ENCODE results near the gene JUND. TPM values are rescaled to one million over a fixed set of nuclear protein-coding genes. Genes with fewer than 3 reads are reported as not detected.

The JUND gene
- total RNA-seq, 1 experiment from 2014 or later = 221 TPM

DNA sequence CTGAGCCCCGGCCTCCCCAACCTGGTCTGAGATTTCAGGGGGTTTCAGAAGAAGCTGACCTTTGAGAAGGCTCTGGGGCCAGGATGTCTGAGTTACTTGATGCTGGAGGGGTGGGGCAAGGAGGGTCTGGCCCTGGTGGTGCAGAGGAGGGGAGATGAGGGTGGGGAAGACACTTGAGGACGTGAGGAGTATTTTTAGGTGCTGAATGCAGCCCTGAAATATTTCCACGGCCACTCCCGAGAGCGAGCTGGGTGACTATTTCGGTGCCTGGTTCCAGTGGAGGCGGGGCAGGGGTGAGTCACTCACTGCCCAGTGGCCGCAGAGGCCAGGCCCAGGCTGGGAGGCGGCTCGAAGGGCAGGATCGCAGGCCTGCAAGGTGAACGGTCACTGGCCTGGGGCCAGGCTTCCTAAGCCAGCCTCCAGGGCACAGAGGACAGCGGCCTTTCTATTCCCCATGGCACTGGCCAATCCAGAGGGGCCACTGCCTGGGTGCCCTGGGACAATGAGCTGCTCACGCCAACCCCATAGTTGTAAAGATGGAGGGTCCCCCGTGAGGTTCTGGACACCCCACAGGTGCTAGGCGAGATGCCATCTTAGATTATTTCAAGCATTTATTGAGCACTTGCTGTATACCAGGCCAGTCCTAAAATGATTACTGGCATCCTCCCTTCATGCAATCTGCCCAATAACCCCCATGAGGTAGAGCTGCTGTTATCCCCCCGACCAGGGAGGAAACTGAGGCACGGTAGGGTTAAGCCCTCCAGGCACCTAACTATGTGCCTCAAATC, 19.7 kb upstream of the JUND start:
- Histone ChIP-seq H3K27ac (ENCODE audit: low read depth, low read length) (peak overlapping the region; percentile 67), H2AFZ (ENCODE audit: low read depth, low read length, poor library complexity, severe bottlenecking) (no peak overlapping the region), H3K9ac (ENCODE audit: low read length) (peak overlapping the region; percentile 64), H3K36me3 (ENCODE audit: control insufficient read depth in 1 of 2, insufficient read depth in 2 of 2, low read length in 2 of 2) (peaks cover 2 to 3% of the 10 kb centered on the region in 2 experiments; a peak in 2 of 4 replicates), H3K4me2 (ENCODE audit: low read length) (peak overlapping the region; percentile 85), H3K4me3 (replicated peaks in 1 of 2; ENCODE audit: low read depth in 1 of 2, low read length in 2 of 2) (peak overlapping the region in 1 of 2 experiments; percentile 34; a peak in 2 of 4 replicates), H3K9me2 (ENCODE audit: insufficient read depth) (no peaks in the 10 kb centered on the region), H3K27me3 (ENCODE audit: insufficient read depth, low read length) (no peaks in the 10 kb centered on the region), H4K20me1 (ENCODE audit: insufficient read depth) (no peaks in the 10 kb centered on the region), H3K4me1 (ENCODE audit: control insufficient read depth in 1 of 2, insufficient read depth in 2 of 2, low read length in 2 of 2) (peaks cover 59 to 86% of the 10 kb centered on the region in 2 experiments), H3K79me2 (ENCODE audit: insufficient read depth, low read length) (no peaks in the 10 kb centered on the region), H3K9me3 (ENCODE audit: control insufficient read depth in 1 of 2, insufficient read depth in 1 of 2, low read depth in 1 of 2, low read length in 2 of 2) (no peaks in the 10 kb centered on the region)
- DNase-seq (ENCODE audit: low read depth, low spot score) = no peak
- CTCF ChIA-PET = interaction anchor here (1.8 kb wide), 1 partner anchor 22 kb away, joined by 8 read pairs; no protein-coding TSS in a partner anchor
- POLR2A ChIA-PET = interaction anchor here (1.1 to 2.9 kb wide), 4 partner anchors 9 to 22 kb away, joined by 5 to 26 read pairs (median 16); partner anchors contain the start of genes JUND and LSM4
- no TSS peak for BruUV-seq (replicated peaks)
- RAD21 ChIA-PET (ENCODE audit: low non-redundant PET in 1 of 2, low total read pairs in 2 of 2, uncharacterized antibody in 2 of 2, unreplicated experiment in 2 of 2) = interaction anchor here in 1 of 2 experiments (0.8 kb wide), 1 partner anchor 9 kb away, joined by 3 read pairs; no protein-coding TSS in a partner anchor
- peak; percentile 56 for ATAC-seq
- intact Hi-C loops (cut with micrococcal nuclease) = no loop called here
- TF ChIP-seq ZFX (IDR thresholded peaks at IDR 0.05) = no peak
- TF ChIP-seq SIN3A (IDR thresholded peaks at IDR 0.05; ENCODE audit: low read depth) = no peak
- TF ChIP-seq ZNF274 (IDR thresholded peaks at IDR 0.05; ENCODE audit: low read depth, low read length) = no peak
- no peak for TF ChIP-seq TCF7L2 (IDR thresholded peaks at IDR 0.05; ENCODE audit: borderline replicate concordance, extremely low read depth, insufficient read depth, insufficient read length)
- TF ChIP-seq SRF (IDR thresholded peaks at IDR 0.05; ENCODE audit: low read depth) = no peak
- TF ChIP-seq, protein P1, sequence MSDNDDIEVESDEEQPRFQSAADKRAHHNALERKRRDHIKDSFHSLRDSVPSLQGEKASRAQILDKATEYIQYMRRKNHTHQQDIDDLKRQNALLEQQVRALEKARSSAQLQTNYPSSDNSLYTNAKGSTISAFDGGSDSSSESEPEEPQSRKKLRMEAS (IDR thresholded peaks at IDR 0.05) = peak; percentile 45; the same call in 1 of the 2 replicates
- TF ChIP-seq RAD21 (IDR thresholded peaks at IDR 0.05; ENCODE audit: low read depth) = no peak
- TF ChIP-seq, protein P2, sequence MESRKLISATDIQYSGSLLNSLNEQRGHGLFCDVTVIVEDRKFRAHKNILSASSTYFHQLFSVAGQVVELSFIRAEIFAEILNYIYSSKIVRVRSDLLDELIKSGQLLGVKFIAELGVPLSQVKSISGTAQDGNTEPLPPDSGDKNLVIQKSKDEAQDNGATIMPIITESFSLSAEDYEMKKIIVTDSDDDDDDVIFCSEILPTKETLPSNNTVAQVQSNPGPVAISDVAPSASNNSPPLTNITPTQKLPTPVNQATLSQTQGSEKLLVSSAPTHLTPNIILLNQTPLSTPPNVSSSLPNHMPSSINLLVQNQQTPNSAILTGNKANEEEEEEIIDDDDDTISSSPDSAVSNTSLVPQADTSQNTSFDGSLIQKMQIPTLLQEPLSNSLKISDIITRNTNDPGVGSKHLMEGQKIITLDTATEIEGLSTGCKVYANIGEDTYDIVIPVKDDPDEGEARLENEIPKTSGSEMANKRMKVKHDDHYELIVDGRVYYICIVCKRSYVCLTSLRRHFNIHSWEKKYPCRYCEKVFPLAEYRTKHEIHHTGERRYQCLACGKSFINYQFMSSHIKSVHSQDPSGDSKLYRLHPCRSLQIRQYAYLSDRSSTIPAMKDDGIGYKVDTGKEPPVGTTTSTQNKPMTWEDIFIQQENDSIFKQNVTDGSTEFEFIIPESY (IDR thresholded peaks at IDR 0.05; ENCODE audit: extremely low read depth, insufficient replicate concordance, low read length) = no peak
- TF ChIP-seq JUND (IDR thresholded peaks at IDR 0.05) = peak; percentile 87
- TF ChIP-seq CBX3 (IDR thresholded peaks at IDR 0.05; ENCODE audit: low read depth) = peak; percentile 72
- no peak for TF ChIP-seq EZH2 (IDR thresholded peaks at IDR 0.05)
- TF ChIP-seq FOSL1 (IDR thresholded peaks at IDR 0.05; ENCODE audit: low read depth) = peak; percentile 82
- peak; percentile 85 for TF ChIP-seq SP1 (IDR thresholded peaks at IDR 0.05; ENCODE audit: low read depth)
- TF ChIP-seq, protein P3, sequence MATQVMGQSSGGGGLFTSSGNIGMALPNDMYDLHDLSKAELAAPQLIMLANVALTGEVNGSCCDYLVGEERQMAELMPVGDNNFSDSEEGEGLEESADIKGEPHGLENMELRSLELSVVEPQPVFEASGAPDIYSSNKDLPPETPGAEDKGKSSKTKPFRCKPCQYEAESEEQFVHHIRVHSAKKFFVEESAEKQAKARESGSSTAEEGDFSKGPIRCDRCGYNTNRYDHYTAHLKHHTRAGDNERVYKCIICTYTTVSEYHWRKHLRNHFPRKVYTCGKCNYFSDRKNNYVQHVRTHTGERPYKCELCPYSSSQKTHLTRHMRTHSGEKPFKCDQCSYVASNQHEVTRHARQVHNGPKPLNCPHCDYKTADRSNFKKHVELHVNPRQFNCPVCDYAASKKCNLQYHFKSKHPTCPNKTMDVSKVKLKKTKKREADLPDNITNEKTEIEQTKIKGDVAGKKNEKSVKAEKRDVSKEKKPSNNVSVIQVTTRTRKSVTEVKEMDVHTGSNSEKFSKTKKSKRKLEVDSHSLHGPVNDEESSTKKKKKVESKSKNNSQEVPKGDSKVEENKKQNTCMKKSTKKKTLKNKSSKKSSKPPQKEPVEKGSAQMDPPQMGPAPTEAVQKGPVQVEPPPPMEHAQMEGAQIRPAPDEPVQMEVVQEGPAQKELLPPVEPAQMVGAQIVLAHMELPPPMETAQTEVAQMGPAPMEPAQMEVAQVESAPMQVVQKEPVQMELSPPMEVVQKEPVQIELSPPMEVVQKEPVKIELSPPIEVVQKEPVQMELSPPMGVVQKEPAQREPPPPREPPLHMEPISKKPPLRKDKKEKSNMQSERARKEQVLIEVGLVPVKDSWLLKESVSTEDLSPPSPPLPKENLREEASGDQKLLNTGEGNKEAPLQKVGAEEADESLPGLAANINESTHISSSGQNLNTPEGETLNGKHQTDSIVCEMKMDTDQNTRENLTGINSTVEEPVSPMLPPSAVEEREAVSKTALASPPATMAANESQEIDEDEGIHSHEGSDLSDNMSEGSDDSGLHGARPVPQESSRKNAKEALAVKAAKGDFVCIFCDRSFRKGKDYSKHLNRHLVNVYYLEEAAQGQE (IDR thresholded peaks at IDR 0.05; ENCODE audit: low read depth) = no peak
- no peak for TF ChIP-seq EZH2phosphoT487 (IDR thresholded peaks at IDR 0.05; ENCODE audit: borderline replicate concordance)
- TF ChIP-seq ELF1 (IDR thresholded peaks at IDR 0.05; ENCODE audit: borderline replicate concordance, low read depth) = no peak
- TF ChIP-seq POLR2A (IDR thresholded peaks at IDR 0.05; ENCODE audit: borderline replicate concordance, extremely low read depth, insufficient read depth, insufficient read length) = no peak
- TF ChIP-seq, protein P4, sequence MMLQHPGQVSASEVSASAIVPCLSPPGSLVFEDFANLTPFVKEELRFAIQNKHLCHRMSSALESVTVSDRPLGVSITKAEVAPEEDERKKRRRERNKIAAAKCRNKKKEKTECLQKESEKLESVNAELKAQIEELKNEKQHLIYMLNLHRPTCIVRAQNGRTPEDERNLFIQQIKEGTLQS (IDR thresholded peaks at IDR 0.05) = no peak
- TF ChIP-seq, protein P5, sequence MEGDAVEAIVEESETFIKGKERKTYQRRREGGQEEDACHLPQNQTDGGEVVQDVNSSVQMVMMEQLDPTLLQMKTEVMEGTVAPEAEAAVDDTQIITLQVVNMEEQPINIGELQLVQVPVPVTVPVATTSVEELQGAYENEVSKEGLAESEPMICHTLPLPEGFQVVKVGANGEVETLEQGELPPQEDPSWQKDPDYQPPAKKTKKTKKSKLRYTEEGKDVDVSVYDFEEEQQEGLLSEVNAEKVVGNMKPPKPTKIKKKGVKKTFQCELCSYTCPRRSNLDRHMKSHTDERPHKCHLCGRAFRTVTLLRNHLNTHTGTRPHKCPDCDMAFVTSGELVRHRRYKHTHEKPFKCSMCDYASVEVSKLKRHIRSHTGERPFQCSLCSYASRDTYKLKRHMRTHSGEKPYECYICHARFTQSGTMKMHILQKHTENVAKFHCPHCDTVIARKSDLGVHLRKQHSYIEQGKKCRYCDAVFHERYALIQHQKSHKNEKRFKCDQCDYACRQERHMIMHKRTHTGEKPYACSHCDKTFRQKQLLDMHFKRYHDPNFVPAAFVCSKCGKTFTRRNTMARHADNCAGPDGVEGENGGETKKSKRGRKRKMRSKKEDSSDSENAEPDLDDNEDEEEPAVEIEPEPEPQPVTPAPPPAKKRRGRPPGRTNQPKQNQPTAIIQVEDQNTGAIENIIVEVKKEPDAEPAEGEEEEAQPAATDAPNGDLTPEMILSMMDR (IDR thresholded peaks at IDR 0.05 in 2 of 3, conservative IDR thresholded peaks at IDR 0.05 in 1 of 3; ENCODE audit: borderline replicate concordance in 1 of 3, insufficient read depth in 1 of 3, low read depth in 2 of 3, low read length in 2 of 3) = no peak

All from HCT116 (cell line).